Peyer's patch (tissue), 4 donors: ENCODE data around the gene GCN1.

Experiments
- POLR2A ChIP-seq, 2 donors: fragments of 450-650 bp; IDR thresholded peaks; one replicate each; pipeline ENCODE4 v1.5.1; 2017; ENCODE audit warnings: antibody characterized with exemption in 2 of 2, mild to moderate bottlenecking in 2 of 2, moderate library complexity in 2 of 2
- TF ChIP-seq, protein P1 (sequence below), 6 experiments: fragments of 450-650 bp in 4 of 6; fragments of 200-600 bp in 2 of 6; sonication (generic) in 1 of 6; IDR thresholded peaks; one replicate each; pipeline ENCODE4 v1.5.1; 2017 to 2019; ENCODE audit warnings: antibody characterized with exemption in 6 of 6, mild to moderate bottlenecking in 3 of 6, moderate library complexity in 1 of 6

DNA sequence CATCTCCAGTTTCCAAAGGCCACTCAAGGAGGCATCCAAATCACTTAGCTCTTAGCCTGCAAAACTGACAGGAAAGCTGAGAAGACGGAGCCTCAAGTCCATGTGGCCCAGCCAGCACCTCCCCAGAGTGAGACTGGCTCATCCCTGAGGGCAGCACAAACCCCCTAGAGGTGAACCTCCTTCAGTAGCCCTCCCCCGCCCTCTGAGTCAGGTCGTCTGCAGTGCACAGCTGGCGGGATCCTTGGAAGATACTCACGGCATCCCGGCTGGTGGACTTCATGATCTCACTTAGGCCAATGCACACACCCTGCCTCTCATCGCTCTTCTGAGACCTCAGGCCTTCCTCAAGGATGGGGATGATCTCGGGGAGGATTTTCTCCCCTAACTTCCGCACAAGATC lies 53.9 kb downstream of the GCN1 start:
- TF ChIP-seq, protein P1, sequence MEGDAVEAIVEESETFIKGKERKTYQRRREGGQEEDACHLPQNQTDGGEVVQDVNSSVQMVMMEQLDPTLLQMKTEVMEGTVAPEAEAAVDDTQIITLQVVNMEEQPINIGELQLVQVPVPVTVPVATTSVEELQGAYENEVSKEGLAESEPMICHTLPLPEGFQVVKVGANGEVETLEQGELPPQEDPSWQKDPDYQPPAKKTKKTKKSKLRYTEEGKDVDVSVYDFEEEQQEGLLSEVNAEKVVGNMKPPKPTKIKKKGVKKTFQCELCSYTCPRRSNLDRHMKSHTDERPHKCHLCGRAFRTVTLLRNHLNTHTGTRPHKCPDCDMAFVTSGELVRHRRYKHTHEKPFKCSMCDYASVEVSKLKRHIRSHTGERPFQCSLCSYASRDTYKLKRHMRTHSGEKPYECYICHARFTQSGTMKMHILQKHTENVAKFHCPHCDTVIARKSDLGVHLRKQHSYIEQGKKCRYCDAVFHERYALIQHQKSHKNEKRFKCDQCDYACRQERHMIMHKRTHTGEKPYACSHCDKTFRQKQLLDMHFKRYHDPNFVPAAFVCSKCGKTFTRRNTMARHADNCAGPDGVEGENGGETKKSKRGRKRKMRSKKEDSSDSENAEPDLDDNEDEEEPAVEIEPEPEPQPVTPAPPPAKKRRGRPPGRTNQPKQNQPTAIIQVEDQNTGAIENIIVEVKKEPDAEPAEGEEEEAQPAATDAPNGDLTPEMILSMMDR (IDR thresholded peaks at IDR 0.05): no peak
- TF ChIP-seq POLR2A (IDR thresholded peaks at IDR 0.05): no peak
